Lung (tissue), 12 donors: ENCODE results near the gene LRP5. TPM values are rescaled to one million over a fixed set of nuclear protein-coding genes. Genes with fewer than 3 reads are reported as not detected.

Source experiments
- ATAC-seq: fragments of 200-7000 bp; cut with Tn5 transposase; one replicate; pipeline ENCODE4 v1.9.1; 2020; ENCODE audit warnings: moderate number of reproducible peaks; ENCODE audit not compliant: insufficient read depth, low FRiP score
- DNase-seq, 3 donors: peaks; one replicate each; pipeline ENCODE4 v3.0.0-alpha.2; 2013 to 2017
- H3K27ac ChIP-seq, 2 donors: one replicate each; pipeline ENCODE4 v1.5.1; 2013; ENCODE audit warnings: mild to moderate bottlenecking in 2 of 2, moderate library complexity in 2 of 2, control low read depth in 1 of 2, inconsistent platforms in 1 of 2, low read depth in 1 of 2, low read length in 1 of 2
- H3K27me3 ChIP-seq, 3 donors: one replicate each; pipeline ENCODE4 v1.5.1; 2013; ENCODE audit warnings: low read length in 2 of 3; ENCODE audit not compliant: control insufficient read depth in 3 of 3, insufficient read depth in 3 of 3
- H3K36me3 ChIP-seq, 4 donors: one replicate each; pipeline ENCODE4 v1.5.1; 2013; ENCODE audit warnings: low read length in 4 of 4, mild to moderate bottlenecking in 1 of 4, moderate library complexity in 1 of 4; ENCODE audit not compliant: control insufficient read depth in 4 of 4, insufficient read depth in 4 of 4
- H3K4me1 ChIP-seq, 5 donors: one replicate each; pipeline ENCODE4 v1.5.1; 2013; ENCODE audit warnings: low read length in 5 of 5, mild to moderate bottlenecking in 2 of 5, moderate library complexity in 1 of 5; ENCODE audit not compliant: control insufficient read depth in 5 of 5, insufficient read depth in 5 of 5
- H3K4me3 ChIP-seq: one replicate; pipeline ENCODE4 v1.5.1; 2013; ENCODE audit warnings: mild to moderate bottlenecking, control low read depth, moderate library complexity
- H3K9ac ChIP-seq, 2 donors: one replicate each; pipeline ENCODE4 v1.5.1; 2013; ENCODE audit warnings: low read length in 2 of 2, control low read depth in 1 of 2; ENCODE audit not compliant: insufficient read depth in 1 of 2
- H3K9me3 ChIP-seq, 4 donors: one replicate each; pipeline ENCODE4 v1.5.1; 2013; ENCODE audit warnings: low read length in 3 of 4, mild to moderate bottlenecking in 1 of 4, moderate library complexity in 1 of 4; ENCODE audit not compliant: control insufficient read depth in 4 of 4, insufficient read depth in 3 of 4
- WGBS, 2 donors: extraction: QIAGEN DNeasy Blood & Tissue Kit; methylation state at CpG; one replicate each; pipeline ENCODE4 v1.1.7; 2013; 5-methylcytosine and 5-hydroxymethylcytosine counted together
- polyA plus RNA-seq, 2 donors: library from polyadenylated mRNA; stranded (reverse); fragments of 200-250 nt; gene quantifications; one replicate each; pipeline ENCODE4 v1.2.1, GENCODE V29; 2013
- total RNA-seq, 2 donors: library from RNA; depleted of rRNA in 1 of 2; stranded (reverse); fragments of >200 nt in 1 of 2; gene quantifications; one replicate each; pipeline ENCODE4 v1.2.1, GENCODE V29; 2014 to 2021
- TF ChIP-seq, protein P1 (sequence below): IDR thresholded peaks from 2 replicates; pipeline ENCODE4 v1.5.1; 2012; ENCODE audit warnings: mild to moderate bottlenecking; ENCODE audit errors: control extremely low read depth, extremely low read depth
- donor health status: control.
- donor health status: control.
- donor health status: Bipolar disorder and iron deficiency.
- donor health status: healthy.
- donor health status: DM: yes; HTN: yes; CAD: no.

The LRP5 gene
- total and polyA plus RNA-seq, 4 donors: 33.7 to 76.4 (median 63.2) TPM

DNA sequence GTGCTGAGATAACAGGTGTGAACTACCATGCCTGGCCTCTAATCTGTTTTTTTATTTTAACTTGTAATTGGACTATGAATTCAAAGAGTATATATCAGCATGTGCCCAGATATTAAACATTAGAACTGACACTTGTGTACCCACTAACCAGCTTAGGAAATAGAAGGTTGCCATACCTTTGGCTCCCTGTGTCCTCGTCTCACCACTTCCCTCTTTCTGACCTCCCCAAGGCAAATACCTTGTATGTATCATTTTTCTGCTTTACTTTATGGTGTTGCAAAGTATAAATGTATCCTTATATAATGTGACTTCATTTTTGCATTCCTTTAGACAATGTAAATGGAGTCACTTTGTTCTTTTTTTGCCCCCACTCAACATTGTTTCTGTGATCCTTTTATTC, 157.3 kb downstream of the LRP5 start:
- TF ChIP-seq, protein P1, sequence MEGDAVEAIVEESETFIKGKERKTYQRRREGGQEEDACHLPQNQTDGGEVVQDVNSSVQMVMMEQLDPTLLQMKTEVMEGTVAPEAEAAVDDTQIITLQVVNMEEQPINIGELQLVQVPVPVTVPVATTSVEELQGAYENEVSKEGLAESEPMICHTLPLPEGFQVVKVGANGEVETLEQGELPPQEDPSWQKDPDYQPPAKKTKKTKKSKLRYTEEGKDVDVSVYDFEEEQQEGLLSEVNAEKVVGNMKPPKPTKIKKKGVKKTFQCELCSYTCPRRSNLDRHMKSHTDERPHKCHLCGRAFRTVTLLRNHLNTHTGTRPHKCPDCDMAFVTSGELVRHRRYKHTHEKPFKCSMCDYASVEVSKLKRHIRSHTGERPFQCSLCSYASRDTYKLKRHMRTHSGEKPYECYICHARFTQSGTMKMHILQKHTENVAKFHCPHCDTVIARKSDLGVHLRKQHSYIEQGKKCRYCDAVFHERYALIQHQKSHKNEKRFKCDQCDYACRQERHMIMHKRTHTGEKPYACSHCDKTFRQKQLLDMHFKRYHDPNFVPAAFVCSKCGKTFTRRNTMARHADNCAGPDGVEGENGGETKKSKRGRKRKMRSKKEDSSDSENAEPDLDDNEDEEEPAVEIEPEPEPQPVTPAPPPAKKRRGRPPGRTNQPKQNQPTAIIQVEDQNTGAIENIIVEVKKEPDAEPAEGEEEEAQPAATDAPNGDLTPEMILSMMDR: no peak
- H3K4me1 ChIP-seq: peaks cover 17 to 35% (median 30%) of the 10 kb centered on the region in 5 donors
- 21 to 67% methylated on average over 1 of the region's 1 CpG for WGBS, 2 donors

DNA sequence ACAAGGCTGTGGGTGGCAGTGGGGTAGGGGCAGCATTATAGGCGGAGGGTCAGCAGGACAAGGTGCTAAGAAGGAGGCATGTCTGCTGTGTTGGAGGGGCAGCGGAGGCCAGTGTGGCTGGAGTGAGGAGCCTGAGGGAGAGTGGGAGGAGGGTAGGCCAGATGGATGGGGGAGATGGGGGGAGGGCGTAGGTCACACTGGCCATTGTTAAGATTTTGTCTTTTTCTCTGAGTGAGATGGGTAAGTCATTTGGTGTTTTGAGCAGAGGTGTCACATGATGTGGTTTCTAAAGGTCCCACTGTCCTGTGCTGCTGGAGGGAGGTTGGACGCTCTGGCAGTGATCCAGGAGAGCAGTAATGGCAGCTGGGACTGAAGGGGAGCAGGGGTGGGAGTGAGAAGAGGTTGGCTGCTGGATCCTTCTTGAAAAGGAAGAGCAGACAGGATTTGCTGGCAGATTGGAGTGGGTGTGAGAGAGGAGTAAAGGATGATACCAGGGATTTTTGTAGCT, 158.0 kb downstream of the LRP5 start:
- no peaks in the 10 kb centered on the region for H3K27me3 ChIP-seq
- no peak overlapping the region for H3K4me3 ChIP-seq
- no peak overlapping the region for H3K27ac ChIP-seq
- no peak overlapping the region for H3K9ac ChIP-seq
- 89 to 90% methylated on average over 4 of the region's 4 CpGs for WGBS, 2 donors
- H3K4me1 ChIP-seq: peaks cover 17 to 32% (median 30%) of the 10 kb centered on the region in 5 donors
- H3K9me3 ChIP-seq: no peaks in the 10 kb centered on the region
- TF ChIP-seq, protein P1: no peak
- ATAC-seq (no peak), DNase-seq (peak in 2 of 3 donors; percentile 40 to 55)
- peaks cover 0 to 11% (median 4%) of the 10 kb centered on the region in 4 donors for H3K36me3 ChIP-seq

More for the DNA sequence above, 157.3 kb downstream of the LRP5 start:
- ATAC-seq (no peak), DNase-seq (no peak)
- H3K27ac ChIP-seq: no peak overlapping the region
- peaks cover 0 to 11% (median 4%) of the 10 kb centered on the region in 4 donors for H3K36me3 ChIP-seq
- H3K27me3 ChIP-seq: no peaks in the 10 kb centered on the region
- H3K4me3 ChIP-seq: no peak overlapping the region
- no peaks in the 10 kb centered on the region for H3K9me3 ChIP-seq
- H3K9ac ChIP-seq: no peak overlapping the region

DNA sequence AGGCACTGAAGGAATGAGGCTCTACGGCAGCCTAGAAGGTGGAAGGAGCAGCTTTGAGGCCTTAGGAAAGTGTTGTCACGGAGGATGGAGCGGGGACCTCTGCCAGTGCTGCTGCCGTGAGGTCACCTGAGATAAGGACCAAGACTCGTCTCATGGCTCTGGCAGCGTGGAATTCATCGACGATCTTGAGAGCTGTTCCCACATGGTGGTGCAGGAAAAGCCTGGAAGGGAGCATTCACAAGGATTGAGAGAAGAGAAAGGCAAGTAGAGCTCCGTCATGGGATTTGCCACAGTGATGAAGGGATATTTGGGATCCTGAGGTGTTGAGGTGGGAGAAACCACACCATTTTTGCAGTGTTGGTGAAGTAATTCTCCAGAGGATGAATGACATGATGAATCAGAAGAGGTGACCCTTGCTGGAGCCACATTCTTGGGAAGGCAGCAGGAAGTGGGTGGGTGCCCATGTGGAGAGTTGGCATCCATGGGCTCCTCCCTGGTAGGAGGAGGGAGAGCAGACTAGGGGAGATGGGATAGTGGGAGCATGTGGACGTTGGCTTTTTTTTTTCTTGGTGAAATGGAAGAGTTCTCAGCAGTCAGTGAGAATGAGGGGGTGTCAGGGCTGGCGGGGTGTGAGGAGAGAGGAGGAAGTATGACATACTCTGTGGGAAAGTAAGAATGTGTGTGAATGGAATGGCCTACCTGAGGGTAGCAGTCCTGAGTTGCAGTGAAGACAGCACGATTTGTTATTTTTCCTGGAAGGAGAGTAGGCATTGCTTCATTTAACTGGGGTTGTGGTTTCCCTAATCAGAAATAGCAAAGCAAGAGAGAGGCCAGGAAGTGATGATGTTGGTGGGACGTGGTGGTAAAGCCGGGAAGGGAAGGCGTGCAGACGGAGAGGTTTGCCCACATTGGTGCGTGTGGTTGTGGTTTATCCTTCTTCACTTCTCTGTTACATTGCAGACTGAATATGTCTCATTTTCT, 159.3 kb downstream of the LRP5 start:
- H3K9me3 ChIP-seq: no peaks in the 10 kb centered on the region
- ATAC-seq: peak; percentile 15
- 64 to 77% methylated on average over 17 of the region's 17 CpGs for WGBS, 2 donors
- H3K4me3 ChIP-seq: no peak overlapping the region
- DNase-seq: no peak
- no peak overlapping the region for H3K9ac ChIP-seq
- TF ChIP-seq, protein P1: no peak
- H3K27me3 ChIP-seq: no peaks in the 10 kb centered on the region
- H3K4me1 ChIP-seq: peaks cover 12 to 31% (median 27%) of the 10 kb centered on the region in 5 donors
- H3K27ac ChIP-seq: no peak overlapping the region
- peaks cover 0 to 11% (median 4%) of the 10 kb centered on the region in 4 donors for H3K36me3 ChIP-seq
